Stimulated activated CD4-positive, alpha-beta T cell treated with anti-CD3 and anti-CD28 coated beads, Interleukin-2, amount 100 ng/mL, for 48 hours (primary cell): ENCODE data around the gene MOCS3.

Experiments
- DNase-seq, 2 donors: peaks; one replicate each; pipeline ENCODE4 v3.0.0-alpha.2; 2020

Gene MOCS3

GRCh38 chr20:50987493-50988210 is 29.0 kb downstream of the MOCS3 start:
- peak; percentile 59 to 75 for DNase-seq

DNA sequence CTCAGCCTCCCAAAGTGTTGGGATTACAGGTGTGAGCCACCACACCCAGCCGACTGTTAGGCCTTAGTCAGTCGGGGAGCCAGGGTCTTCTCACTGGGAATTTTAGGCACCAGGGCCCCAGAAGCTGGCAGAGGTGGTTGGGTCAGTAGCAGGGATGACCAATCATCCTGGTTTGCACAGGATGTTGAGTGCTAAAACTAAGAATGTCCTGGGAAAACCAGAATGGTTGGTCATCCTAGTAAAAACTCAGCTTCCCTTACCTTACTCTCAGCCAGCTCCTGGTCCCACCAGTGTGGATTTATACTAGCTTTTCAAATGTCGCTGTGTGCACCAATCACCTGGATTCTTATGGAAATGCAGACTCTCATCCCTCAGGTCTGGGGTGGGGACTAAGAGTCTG is 32.5 kb downstream of the MOCS3 start:
- DNase-seq = no peak

DNA sequence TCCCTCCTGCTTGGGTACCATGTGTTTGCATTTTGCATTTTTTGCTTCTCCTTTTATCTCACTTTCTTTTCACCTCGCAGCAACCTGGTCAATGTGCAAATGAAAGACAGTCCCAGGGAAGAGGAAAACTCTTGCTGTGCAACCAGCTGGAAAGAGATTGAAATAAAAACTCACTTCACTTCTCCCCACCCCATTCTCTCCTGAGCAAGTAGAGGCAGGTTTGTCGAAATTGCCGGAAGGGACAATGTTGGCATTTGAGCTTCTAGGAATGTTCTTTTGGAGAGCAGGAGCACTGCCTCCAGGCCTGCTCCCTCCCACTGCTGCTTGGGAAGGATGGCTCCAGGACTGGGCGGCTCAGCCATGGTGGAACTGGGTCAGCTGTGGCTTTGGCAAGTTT is 33.7 kb downstream of the MOCS3 start:
- DNase-seq = no peak

DNA sequence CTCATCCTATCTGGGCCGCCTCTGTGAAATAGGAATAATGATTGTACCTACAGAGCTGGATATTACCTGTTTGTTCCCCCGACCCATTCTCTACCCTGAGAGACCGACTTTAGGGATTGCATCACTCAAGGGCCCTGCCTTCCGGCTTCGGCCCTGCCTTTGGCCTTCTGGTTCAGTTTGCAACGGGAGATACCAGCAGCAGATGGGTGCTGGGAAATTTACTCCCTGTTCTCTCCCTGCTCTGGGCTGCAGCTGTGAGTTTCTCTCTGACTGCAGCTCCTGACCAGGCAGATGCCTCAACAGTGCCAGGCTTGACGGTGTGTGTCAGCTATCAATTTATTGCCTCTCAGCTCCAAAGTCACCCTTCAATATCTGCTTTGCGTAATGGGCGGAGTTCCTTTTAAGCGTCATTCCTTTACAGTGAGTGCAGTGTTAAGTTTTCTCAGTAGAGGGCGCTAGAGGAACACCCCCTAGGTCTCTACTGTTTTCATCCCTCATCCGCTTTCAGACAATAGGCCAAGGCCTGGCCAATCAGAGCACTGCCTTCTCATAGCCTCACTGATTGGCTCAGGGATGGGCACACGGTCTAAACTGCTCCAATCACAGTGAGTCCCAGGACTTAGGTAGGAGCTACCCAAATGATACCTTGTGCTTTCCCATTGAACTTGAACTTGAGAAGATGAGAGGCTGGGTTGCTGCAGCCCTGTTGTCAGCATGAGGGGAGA is 34.3 kb downstream of the MOCS3 start:
- peak; percentile 60 to 62 for DNase-seq

GRCh38 chr20:50993876-50994275 is 35.3 kb downstream of the MOCS3 start:
- DNase-seq = no peak

DNA sequence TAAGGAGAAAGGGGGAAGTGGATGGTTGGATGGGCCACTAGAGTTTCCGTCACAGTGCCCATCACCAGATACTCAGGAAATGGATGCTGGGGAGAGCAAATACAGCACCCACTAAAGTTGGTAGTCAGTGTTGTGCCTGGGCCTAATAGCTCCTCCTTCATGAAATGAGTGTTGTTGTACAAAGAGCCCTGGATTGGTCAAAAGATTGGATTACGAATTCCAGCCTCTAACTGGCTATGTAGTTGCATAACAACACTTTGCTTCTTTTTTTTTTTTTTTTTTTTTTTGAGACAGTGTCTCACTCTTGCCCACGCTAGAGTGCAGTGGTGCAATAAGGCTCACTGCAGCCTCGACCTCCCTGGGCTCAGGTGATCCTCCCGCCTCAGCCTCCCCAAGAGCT is 36.9 kb downstream of the MOCS3 start:
- no peak for DNase-seq

DNA sequence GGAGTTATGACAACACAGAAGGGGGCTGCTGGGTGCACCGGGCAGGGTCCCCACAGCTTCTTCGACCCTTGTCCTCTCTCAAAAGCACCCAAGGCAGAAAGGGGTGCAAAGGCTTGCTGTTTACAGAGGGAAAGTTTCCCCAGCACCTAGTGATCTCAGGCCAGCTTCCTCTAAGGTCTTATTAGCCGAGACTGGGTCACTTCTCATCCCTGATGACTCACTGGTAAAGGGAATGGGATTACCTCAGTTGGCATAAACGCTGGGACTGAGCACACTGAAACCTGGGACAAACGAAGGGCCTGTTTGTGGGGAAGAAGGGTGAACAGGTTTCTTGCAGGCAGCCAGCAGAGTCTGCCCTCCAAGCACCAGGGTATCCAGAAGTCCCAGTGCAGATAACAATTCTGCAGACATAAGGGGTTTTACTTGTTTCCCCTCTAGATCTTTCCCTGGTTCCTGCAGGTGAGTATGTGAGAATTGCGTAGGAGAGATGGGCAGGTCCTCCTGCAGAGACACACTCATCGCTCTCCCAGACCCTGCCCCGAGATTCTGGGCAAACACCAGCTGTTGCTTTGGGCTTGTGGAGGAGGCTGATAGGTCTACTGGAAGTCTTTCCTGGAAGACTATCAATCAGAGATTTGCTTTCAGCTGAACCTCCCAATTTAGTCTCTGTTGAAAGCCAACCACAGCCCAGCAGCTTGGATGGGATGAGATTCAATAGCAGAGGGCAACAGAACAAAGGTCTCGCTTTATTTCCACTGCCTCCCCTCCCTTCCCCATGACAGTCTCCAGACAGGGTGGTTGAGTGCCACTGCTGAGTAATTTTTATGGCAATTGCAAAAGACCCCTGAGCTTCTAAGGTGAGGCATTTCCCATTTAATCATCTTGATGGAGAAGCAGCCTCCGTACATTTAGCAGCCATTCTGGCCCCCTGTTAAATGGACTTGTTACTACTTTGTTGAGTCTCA is 38.6 kb downstream of the MOCS3 start:
- DNase-seq = no peak

GRCh38 chr20:50999355-50999754 is 40.7 kb downstream of the MOCS3 start:
- no peak for DNase-seq

DNA sequence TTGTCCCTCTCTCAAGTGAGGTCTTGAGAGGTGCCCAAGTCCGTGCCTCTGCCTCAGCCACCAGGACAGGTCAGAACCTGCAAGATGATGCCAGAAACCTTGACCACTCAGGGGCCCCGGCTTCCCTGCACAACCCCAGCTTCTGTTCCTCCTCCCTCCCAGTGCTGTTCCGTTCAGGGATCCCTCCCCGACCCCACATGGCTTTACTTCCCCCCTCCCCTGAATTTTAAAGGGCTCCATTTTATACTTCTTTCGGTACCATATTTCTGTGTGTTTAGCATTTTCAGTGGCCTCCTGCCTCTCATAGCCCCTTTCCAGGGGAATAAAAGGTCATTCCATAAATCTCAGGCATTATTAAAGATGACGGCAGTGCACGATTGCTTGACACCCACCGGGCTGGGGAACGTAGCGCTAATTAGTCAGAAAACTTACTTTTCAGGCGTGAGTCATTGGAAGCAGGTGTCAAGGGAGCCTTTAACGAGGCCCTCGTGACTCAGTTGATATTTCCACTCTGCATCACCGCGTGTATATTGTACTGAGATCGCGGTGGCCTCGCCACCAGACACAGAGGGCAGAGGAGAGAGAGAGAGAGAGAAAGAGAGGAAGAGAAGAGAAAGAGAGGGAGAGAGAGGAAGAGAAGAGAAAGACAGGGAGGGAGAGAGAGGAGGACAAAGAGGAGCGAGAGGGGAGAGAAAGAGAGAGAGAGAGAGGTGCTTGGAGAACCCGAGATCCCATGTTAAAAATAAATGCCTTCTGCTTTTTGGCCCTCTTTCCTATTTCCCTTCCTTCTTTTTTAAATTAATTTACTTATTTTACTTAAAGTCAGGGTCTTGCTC is 43.0 kb downstream of the MOCS3 start:
- DNase-seq = no peak

GRCh38 chr20:51002633-51003032 is 44.0 kb downstream of the MOCS3 start:
- no peak for DNase-seq

- no peak for DNase-seq
Measured at GRCh38 chr20:51003753-51004152, 45.1 kb downstream of the MOCS3 start.

GRCh38 chr20:51004305-51004727 is 45.7 kb downstream of the MOCS3 start:
- no peak for DNase-seq

DNA sequence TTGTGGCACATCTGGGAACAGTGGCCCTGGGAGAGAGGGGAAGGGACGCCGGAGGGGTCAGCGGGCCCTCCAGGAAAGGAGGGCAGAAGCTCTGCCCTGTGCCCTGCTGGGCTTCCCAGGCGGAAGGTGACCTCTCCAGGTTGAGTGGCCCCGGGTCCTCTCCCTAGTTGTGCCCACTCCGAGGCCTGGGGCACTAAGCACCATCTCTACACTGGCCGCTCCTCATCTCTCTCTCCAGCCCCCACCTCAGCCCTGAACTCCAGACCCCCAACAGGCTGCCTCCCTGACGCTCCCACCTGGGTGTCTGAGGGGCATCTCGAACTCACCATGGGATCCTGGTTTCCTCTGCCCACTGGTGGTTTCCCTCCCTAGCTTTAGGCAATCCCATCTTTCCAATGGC is 46.2 kb downstream of the MOCS3 start:
- DNase-seq = no peak

DNA sequence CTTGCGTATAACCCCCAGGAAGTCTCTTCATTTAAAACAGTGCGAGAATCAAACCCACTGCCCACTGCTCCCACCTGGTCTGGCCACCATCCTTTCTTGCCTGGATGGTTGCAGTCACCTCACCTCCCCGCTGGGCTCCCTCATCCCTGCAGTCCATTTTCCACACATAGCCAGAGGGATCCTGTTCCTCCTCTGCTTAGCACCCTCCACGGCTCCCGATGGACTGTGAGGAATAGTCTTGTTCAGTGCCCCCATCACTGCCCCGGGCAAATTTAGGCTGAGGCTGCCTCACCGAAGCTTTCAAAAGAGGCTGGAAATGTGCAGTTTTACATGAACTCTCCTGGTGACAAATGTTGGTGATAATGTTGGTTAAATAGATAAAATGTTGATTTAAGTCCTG is 46.6 kb downstream of the MOCS3 start:
- no peak for DNase-seq

DNA sequence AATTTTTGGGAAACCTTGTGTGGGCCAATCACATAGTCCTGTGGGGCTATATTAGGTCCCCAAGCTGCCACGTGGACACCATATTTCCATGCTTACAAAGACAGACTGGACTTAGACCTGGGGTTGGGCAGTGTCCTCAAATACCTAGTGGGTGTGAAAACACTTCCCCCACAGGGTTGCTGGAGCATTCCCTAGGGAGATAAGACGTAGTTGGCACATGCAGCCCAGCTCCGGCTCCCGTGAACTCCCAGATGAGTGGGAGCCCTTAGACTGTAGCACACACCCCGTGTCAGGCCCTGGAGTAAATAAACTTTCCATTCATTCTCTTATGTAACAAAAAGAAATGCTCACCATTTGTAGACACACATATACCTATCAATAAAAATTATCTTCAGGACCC is 50.1 kb downstream of the MOCS3 start:
- DNase-seq = no peak

DNA sequence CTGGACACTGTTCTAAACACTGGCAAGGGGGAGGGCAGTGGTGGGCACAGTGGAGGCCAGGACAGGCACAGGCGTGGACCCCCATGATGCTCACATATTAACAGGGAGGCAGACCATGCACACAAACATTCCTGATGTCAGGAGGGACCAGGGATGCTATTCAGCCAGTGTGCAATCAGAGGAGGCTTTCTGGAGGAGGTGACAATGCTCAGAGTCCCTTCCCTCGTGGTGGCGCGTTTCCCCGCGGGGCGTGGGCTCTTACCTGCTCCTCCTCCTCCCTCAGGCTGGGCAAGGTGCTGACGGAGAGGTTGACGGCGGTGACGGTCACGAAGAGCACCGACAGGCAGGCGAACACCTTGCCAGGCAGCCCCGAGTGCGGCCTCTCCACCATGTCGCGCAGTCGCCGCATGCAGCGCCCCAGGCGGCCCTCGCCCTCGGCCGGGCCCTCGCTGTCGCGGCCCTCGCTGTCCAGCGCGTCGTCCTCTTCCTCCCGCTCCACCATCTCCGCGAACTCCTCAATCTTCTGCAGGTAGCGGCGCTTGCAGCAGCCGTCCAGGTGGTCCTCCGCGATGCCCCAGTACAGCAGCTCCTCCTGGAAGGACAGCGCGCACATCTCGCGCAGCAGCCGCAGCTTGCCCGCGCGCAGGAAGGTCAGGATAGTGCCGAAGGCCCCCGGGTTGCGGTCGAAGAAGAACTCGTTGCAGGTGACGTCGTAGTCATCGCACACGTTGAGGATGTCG is 50.9 kb downstream of the MOCS3 start:
- DNase-seq = no peak

DNA sequence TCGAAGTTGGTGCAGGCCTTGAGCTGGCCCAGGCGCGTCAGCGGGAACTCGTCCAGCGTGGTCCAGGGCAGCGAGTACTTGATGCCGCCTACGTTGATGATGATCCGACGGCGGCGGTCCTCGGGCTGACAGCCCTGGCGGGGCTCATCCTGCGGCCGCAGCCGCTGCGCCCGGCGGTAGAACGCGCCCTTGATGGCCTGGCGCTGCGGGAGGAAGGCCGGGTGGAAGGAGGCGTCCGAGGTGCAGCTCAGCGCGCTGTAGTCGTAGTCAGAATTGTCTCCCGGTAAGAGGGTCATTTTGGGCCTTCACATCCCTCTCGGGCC is 51.4 kb downstream of the MOCS3 start:
- no peak for DNase-seq

GRCh38 chr20:51010932-51011331 is 52.3 kb downstream of the MOCS3 start:
- DNase-seq = no peak

DNA sequence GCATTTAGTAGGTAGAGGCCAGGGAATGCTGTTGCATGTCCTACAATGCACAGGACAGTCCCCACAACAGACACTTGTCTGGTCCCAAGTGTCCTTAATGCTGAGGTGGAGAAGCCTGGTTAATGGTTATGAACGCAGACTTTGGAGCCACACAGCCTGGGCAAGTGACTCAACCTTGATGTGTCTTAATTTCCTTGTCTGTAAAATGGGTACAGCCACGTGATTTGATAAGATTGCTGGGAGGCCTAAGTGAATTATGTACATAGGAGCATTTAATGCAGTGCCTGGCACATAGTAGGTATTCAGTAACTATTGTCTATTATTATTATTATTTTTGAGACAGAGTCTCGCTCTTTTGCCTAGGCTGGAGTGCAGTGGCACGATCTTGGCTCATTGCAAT is 52.9 kb downstream of the MOCS3 start:
- no peak for DNase-seq

DNA sequence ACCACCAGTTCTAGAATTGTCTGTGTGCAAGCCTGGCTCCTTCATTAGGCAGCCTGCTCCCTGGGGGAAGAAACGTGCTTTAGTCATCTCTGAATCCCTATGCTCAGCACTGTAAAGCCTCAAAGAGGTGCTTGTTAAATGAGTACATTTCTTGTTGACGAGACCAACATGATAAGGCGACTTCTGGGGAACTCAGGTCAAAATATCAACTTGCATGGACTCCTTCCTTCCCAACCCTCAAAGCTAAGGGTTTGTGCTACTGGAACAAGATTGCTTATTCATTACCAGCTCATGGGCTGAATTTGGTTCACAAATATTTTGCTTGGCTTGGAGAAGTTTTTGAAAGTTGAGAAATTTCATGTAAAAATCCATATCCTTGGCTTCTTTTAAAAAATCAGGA is 53.7 kb downstream of the MOCS3 start:
- DNase-seq = no peak
